ENCODE data around the gene LLGL1.

- TF ChIP-seq, protein P1, sequence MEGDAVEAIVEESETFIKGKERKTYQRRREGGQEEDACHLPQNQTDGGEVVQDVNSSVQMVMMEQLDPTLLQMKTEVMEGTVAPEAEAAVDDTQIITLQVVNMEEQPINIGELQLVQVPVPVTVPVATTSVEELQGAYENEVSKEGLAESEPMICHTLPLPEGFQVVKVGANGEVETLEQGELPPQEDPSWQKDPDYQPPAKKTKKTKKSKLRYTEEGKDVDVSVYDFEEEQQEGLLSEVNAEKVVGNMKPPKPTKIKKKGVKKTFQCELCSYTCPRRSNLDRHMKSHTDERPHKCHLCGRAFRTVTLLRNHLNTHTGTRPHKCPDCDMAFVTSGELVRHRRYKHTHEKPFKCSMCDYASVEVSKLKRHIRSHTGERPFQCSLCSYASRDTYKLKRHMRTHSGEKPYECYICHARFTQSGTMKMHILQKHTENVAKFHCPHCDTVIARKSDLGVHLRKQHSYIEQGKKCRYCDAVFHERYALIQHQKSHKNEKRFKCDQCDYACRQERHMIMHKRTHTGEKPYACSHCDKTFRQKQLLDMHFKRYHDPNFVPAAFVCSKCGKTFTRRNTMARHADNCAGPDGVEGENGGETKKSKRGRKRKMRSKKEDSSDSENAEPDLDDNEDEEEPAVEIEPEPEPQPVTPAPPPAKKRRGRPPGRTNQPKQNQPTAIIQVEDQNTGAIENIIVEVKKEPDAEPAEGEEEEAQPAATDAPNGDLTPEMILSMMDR (conservative IDR thresholded peaks at IDR 0.05), result no peak
- TF ChIP-seq EZH2 (IDR thresholded peaks at IDR 0.05; ENCODE audit: low read depth), result no peak
These were observed 30.6 kb upstream of the LLGL1 start for GRCh38 chr17:18194804-18195203.

All from PC-9 (cell line).